GM18517 (cell line): Measurements from ENCODE around the gene CEP104.

Source experiments
- ATAC-seq: cut with Tn5 transposase; IDR thresholded peaks from one replicate; pipeline ENCODE4 v1.9.1; 2021; ENCODE audit warnings: mild to moderate bottlenecking, moderate library complexity; ENCODE audit not compliant: unreplicated experiment

Gene CEP104

GRCh38 chr1:3779912-3780416 is 77.0 kb downstream of the CEP104 start:
- no peak for ATAC-seq

- ATAC-seq: no peak
Observed at GRCh38 chr1:3779265-3779911, 77.6 kb downstream of the CEP104 start.

- no peak for ATAC-seq
Observed at GRCh38 chr1:3778590-3779264, 78.3 kb downstream of the CEP104 start.

- no peak for ATAC-seq
Observed at GRCh38 chr1:3777647-3778589, 79.1 kb downstream of the CEP104 start.

- ATAC-seq: no peak
Observed at GRCh38 chr1:3777078-3777547, 79.9 kb downstream of the CEP104 start.

GRCh38 chr1:3776231-3776961 is 80.6 kb downstream of the CEP104 start:
- ATAC-seq: no peak

- ATAC-seq: no peak
Observed at GRCh38 chr1:3775490-3776230, 81.4 kb downstream of the CEP104 start.

- ATAC-seq: no peak
Observed at GRCh38 chr1:3774946-3775489, 82.0 kb downstream of the CEP104 start.

GRCh38 chr1:3774276-3774945 is 82.6 kb downstream of the CEP104 start:
- ATAC-seq: no peak

- no peak for ATAC-seq
Observed at GRCh38 chr1:3773572-3774275, 83.3 kb downstream of the CEP104 start.

GRCh38 chr1:3772715-3773571 is 84.1 kb downstream of the CEP104 start, which contains the start of gene SMIM1:
Gene SMIM1, plus strand, starts transcription at chr1:3772749. Its CDS starts 2,625 bp downstream, at chr1:3775374.
- no peak for ATAC-seq

GRCh38 chr1:3772027-3772714 is 84.8 kb downstream of the CEP104 start:
- ATAC-seq: no peak

GRCh38 chr1:3771108-3772026 is 85.6 kb downstream of the CEP104 start:
- no peak for ATAC-seq

GRCh38 chr1:3770047-3770765 is 86.8 kb downstream of the CEP104 start:
- ATAC-seq: no peak

- no peak for ATAC-seq
Observed at GRCh38 chr1:3768811-3769390, 88.1 kb downstream of the CEP104 start.
